GM19468 (cell line): ENCODE results near the gene WSB2.
"Not testable (repeated sequence)": the region's sequence is repeated elsewhere in the genome, so short reads cannot be mapped to it uniquely, and the experiment has no call there.

Experiments used
- ATAC-seq: cut with Tn5 transposase; IDR thresholded peaks from one replicate; pipeline ENCODE4 v1.9.1; 2021; ENCODE audit warnings: mild to moderate bottlenecking, moderate library complexity, moderate number of reproducible peaks; ENCODE audit not compliant: unreplicated experiment; ENCODE audit errors: extremely low read depth

WSB2 gene

GRCh38 chr12:118061011-118061872 is at the start of gene WSB2:
Gene WSB2 (minus strand): TSS chr12:118061179. CDS start chr12:118061048, 131 bp downstream.
- no peak for ATAC-seq

GRCh38 chr12:118109088-118109487 is 48.1 kb upstream of the WSB2 start:
- ATAC-seq, result no peak

- no peak for ATAC-seq
These were observed 46.7 kb upstream of the WSB2 start for GRCh38 chr12:118107694-118108093.

GRCh38 chr12:118107011-118107410 is 46.0 kb upstream of the WSB2 start:
- no peak for ATAC-seq

- no peak for ATAC-seq
These were observed 42.8 kb upstream of the WSB2 start, which contains the start of gene VSIG10 for GRCh38 chr12:118103601-118104382. Gene VSIG10 (minus strand): TSS chr12:118104011. CDS start chr12:118103671, 340 bp downstream.

GRCh38 chr12:118103201-118103600 is 42.2 kb upstream of the WSB2 start:
- no peak for ATAC-seq

GRCh38 chr12:118102609-118103008 is 41.6 kb upstream of the WSB2 start:
- no peak for ATAC-seq

- ATAC-seq, result no peak
These were observed 41.1 kb upstream of the WSB2 start for GRCh38 chr12:118102070-118102469.

GRCh38 chr12:118101051-118101450 is 40.1 kb upstream of the WSB2 start:
- no peak for ATAC-seq

- no peak for ATAC-seq
These were observed 38.1 kb upstream of the WSB2 start for GRCh38 chr12:118098911-118099671.

GRCh38 chr12:118098401-118098800 is 37.4 kb upstream of the WSB2 start:
- no peak for ATAC-seq

- ATAC-seq, result no peak
These were observed 33.1 kb upstream of the WSB2 start for GRCh38 chr12:118094039-118094438.

GRCh38 chr12:118089782-118090181 is 28.8 kb upstream of the WSB2 start:
- no peak for ATAC-seq

GRCh38 chr12:118082161-118082560 is 21.2 kb upstream of the WSB2 start:
- ATAC-seq, result no peak

- not testable (repeated sequence) for ATAC-seq
These were observed 20.5 kb upstream of the WSB2 start for GRCh38 chr12:118081521-118081920.

- no peak for ATAC-seq
These were observed 12.8 kb upstream of the WSB2 start for GRCh38 chr12:118073768-118074167.

GRCh38 chr12:118070650-118071049 is 9.7 kb upstream of the WSB2 start:
- ATAC-seq, result no peak

- ATAC-seq, result no peak
These were observed 7.5 kb upstream of the WSB2 start for GRCh38 chr12:118068445-118068844.

- ATAC-seq, result no peak
These were observed 4.4 kb upstream of the WSB2 start for GRCh38 chr12:118065380-118065779.

GRCh38 chr12:118064608-118065007 is 3.6 kb upstream of the WSB2 start:
- ATAC-seq, result peak; percentile 24
